ENCODE measurements around the gene CECR2.

CECR2 gene

GRCh38 chr22:17460895-17461294, 91.6 kb downstream of the CECR2 start:
- no peak for DNase-seq (ENCODE audit: low spot score)

GRCh38 chr22:17470880-17471500, 101.7 kb downstream of the CECR2 start:
- DNase-seq (ENCODE audit: low spot score) = no peak

- DNase-seq (ENCODE audit: low spot score) = no peak
These were observed 102.8 kb downstream of the CECR2 start for GRCh38 chr22:17471886-17472535.

- DNase-seq (ENCODE audit: low spot score) = no peak
These were observed 103.7 kb downstream of the CECR2 start for GRCh38 chr22:17472932-17473331.

GRCh38 chr22:17475318-17476230, 106.3 kb downstream of the CECR2 start:
- no peak for DNase-seq (ENCODE audit: low spot score)

GRCh38 chr22:17476838-17477237, 107.6 kb downstream of the CECR2 start:
- DNase-seq (ENCODE audit: low spot score) = no peak

GRCh38 chr22:17477391-17477833, 108.2 kb downstream of the CECR2 start:
- DNase-seq (ENCODE audit: low spot score) = no peak

- DNase-seq (ENCODE audit: low spot score) = no peak
These were observed 109.9 kb downstream of the CECR2 start for GRCh38 chr22:17479135-17479534.

GRCh38 chr22:17481424-17481823, 112.2 kb downstream of the CECR2 start:
- no peak for DNase-seq (ENCODE audit: low spot score)

- DNase-seq (ENCODE audit: low spot score) = no peak
These were observed 114.6 kb downstream of the CECR2 start for GRCh38 chr22:17483688-17484372.

- DNase-seq (ENCODE audit: low spot score) = no peak
These were observed 115.3 kb downstream of the CECR2 start for GRCh38 chr22:17484608-17485007.

- peak; percentile 51 for DNase-seq (ENCODE audit: low spot score)
These were observed 117.1 kb downstream of the CECR2 start for GRCh38 chr22:17486313-17486712.

- no peak for DNase-seq (ENCODE audit: low spot score)
These were observed 117.5 kb downstream of the CECR2 start for GRCh38 chr22:17486719-17487118.

- DNase-seq (ENCODE audit: low spot score) = no peak
These were observed 119.8 kb downstream of the CECR2 start for GRCh38 chr22:17489101-17489500.

GRCh38 chr22:17491090-17491640, 121.9 kb downstream of the CECR2 start:
- DNase-seq (ENCODE audit: low spot score) = no peak

GRCh38 chr22:17492247-17492646, 123.0 kb downstream of the CECR2 start:
- DNase-seq (ENCODE audit: low spot score) = peak; percentile 49

- no peak for DNase-seq (ENCODE audit: low spot score)
These were observed 124.2 kb downstream of the CECR2 start for GRCh38 chr22:17493419-17493981.

GRCh38 chr22:17496841-17497240, 127.6 kb downstream of the CECR2 start:
- DNase-seq (ENCODE audit: low spot score) = no peak

GRCh38 chr22:17501679-17502285, 132.5 kb downstream of the CECR2 start:
- peak; percentile 77 for DNase-seq (ENCODE audit: low spot score)

GRCh38 chr22:17508110-17508509, 138.8 kb downstream of the CECR2 start:
- no peak for DNase-seq (ENCODE audit: low spot score)

GRCh38 chr22:17512960-17513359, 143.7 kb downstream of the CECR2 start:
- no peak for DNase-seq (ENCODE audit: low spot score)

All from globus pallidus (tissue), 1 donor.